AG09319 (cell line): ENCODE measurements around the gene PTPRT.

Experiments used
- DNase-seq: peaks from one replicate; pipeline ENCODE4 v3.0.0-alpha.2; 2010; ENCODE audit warnings: low read depth; ENCODE audit errors: extremely low read depth
- TF ChIP-seq, protein P1 (sequence below): IDR thresholded peaks from 2 replicates; pipeline ENCODE4 v1.5.1; 2011; ENCODE audit warnings: low read depth, mild to moderate bottlenecking, inconsistent platforms, low read length, moderate library complexity

Gene PTPRT

DNA sequence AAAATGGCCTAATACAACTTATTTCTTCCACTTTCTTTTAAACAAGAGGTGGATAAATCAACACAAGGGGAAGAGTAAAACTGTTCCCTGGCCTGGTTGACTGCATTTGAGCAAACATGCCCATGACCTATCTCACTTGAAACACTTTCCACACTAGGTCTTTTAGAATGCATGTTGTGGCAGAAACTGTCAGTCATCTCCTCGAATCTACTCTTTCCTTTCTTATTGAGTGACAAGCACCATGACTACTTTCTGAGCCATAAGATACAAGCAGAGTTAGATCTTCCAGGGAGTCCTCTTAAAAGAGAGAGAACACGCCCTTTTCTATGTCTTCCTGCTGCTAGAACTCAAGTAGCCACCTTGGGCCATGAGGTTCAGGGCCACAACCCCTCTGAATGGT is 66.5 kb downstream of the PTPRT start:
- TF ChIP-seq, protein P1, sequence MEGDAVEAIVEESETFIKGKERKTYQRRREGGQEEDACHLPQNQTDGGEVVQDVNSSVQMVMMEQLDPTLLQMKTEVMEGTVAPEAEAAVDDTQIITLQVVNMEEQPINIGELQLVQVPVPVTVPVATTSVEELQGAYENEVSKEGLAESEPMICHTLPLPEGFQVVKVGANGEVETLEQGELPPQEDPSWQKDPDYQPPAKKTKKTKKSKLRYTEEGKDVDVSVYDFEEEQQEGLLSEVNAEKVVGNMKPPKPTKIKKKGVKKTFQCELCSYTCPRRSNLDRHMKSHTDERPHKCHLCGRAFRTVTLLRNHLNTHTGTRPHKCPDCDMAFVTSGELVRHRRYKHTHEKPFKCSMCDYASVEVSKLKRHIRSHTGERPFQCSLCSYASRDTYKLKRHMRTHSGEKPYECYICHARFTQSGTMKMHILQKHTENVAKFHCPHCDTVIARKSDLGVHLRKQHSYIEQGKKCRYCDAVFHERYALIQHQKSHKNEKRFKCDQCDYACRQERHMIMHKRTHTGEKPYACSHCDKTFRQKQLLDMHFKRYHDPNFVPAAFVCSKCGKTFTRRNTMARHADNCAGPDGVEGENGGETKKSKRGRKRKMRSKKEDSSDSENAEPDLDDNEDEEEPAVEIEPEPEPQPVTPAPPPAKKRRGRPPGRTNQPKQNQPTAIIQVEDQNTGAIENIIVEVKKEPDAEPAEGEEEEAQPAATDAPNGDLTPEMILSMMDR, result no peak
- DNase-seq, result no peak

DNA sequence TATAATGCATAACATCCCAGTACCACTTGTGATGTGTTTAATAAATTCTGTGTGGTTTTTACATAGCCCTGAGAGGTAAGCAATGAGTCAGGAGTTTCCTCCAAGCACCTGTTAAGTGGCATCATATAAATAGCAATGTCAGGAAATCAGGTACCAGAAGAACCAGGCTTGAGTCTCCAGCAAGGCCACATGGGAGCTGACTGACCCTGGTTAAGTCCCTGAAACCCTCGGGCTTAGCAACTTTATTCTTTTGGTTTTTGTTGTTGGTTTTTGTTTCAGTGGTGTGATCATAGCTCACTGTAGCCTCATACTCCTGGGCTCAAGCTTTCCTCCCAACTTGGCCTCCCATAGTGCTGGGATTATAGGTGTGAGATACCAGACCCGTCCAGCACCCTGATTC is 70.0 kb downstream of the PTPRT start:
- no peak for DNase-seq
- TF ChIP-seq, protein P1, result no peak

- TF ChIP-seq, protein P1, result no peak
- no peak for DNase-seq
These were observed 87.3 kb downstream of the PTPRT start for GRCh38 chr20:43102394-43102793.

DNA sequence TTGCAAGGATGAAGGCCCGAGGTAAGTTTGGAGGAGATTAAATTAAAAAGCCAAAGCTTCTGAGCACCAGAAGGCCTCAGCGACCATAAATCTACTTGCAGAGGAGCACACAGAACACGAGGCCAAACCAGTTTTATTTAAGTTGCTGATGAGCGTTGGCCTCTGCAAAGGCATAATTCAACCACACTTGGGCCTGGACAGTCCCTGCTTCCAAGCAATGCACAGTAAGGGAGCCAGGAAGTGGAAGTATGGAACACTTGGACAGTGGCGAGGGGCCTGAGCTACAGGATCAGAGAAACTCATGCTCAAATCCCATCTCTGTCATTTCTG is 92.8 kb downstream of the PTPRT start:
- TF ChIP-seq, protein P1, result no peak
- DNase-seq, result no peak

DNA sequence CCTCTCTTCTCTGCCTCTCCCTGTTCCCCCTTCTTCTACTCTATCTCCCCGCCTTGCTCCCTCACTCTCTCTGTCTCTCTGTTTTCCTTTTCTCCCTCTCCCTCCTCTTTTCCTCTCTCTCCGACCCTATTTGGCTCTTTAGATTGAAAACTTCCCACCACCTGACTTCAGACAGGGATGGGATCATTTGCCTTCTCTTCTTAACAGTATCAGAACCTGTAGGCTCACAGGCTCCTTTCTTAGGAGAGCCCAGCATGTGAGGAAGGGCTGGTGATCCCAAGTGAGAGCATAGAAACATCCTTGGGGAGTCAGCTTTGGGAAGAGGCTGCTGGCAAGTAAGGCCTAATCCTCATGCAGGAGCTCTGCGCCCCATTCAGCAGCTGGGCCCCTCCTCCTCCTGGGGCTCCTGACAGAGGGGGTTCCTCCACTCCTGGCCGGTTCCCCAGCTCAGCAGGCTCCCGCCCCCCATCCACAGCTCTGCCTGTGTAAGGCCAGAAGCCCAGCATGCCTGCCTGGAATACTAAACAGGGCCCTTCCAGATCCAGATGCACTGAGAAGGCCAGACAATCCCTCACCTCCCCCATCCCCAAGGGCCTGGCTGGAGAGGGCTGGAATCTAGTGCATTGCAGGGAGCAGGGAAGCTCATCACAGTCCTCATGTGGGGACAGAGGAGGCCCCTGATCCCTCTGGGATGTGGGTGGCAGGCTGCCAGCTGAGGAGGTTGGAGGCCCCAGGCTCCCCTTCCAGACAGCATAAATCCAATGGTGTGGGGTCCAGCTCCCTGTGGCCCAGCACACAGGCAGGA is 93.4 kb downstream of the PTPRT start:
- TF ChIP-seq, protein P1, result no peak
- no peak for DNase-seq

DNA sequence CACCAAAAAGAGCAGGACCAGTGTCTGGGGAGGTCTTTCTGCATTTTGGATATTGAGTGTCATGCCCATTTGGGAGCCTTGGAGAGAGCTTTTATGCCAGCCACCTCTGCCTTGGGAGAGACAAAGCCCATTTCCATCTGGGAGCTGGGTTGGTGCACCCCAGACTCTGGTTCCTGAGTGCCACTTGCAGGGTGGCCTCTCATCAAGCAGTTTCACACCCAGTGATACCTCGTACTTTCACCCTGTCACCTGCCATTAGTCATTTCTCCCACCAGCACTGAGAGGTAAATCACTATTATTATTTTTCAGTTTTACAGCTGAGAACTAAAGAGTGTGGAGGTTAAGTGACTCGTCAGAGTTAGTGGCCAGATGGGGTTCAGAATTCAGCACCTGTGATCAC is 94.7 kb downstream of the PTPRT start:
- DNase-seq, result no peak
- TF ChIP-seq, protein P1, result no peak

- TF ChIP-seq, protein P1, result no peak
- no peak for DNase-seq
These were observed 97.2 kb downstream of the PTPRT start for GRCh38 chr20:43092386-43093088.
